Measurements from ENCODE around the gene ST6GALNAC3.

- TF ChIP-seq, protein P1, sequence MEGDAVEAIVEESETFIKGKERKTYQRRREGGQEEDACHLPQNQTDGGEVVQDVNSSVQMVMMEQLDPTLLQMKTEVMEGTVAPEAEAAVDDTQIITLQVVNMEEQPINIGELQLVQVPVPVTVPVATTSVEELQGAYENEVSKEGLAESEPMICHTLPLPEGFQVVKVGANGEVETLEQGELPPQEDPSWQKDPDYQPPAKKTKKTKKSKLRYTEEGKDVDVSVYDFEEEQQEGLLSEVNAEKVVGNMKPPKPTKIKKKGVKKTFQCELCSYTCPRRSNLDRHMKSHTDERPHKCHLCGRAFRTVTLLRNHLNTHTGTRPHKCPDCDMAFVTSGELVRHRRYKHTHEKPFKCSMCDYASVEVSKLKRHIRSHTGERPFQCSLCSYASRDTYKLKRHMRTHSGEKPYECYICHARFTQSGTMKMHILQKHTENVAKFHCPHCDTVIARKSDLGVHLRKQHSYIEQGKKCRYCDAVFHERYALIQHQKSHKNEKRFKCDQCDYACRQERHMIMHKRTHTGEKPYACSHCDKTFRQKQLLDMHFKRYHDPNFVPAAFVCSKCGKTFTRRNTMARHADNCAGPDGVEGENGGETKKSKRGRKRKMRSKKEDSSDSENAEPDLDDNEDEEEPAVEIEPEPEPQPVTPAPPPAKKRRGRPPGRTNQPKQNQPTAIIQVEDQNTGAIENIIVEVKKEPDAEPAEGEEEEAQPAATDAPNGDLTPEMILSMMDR (IDR thresholded peaks at IDR 0.05) = no peak
- no peak for TF ChIP-seq POLR2A (IDR thresholded peaks at IDR 0.05)
Measured at GRCh38 chr1:76480827-76481226, 406.3 kb downstream of the ST6GALNAC3 start.

Measured in testis (tissue), 2 donors.